GM18505 (cell line): ENCODE data around the gene PYGO2.
A peak's percentile ranks its signal among the peaks of the same experiment; 100 is the strongest.
"Not testable (repeated sequence)": the region's sequence is repeated elsewhere in the genome, so short reads cannot be mapped to it uniquely, and the experiment has no call there.

ENCODE experiments used
- ATAC-seq: cut with Tn5 transposase; IDR thresholded peaks from one replicate; pipeline ENCODE4 v1.9.1; 2021; ENCODE audit not compliant: unreplicated experiment
- POLR2A ChIP-seq: IDR thresholded peaks from 4 replicates; pipeline ENCODE4 v1.6.1; 2011; ENCODE audit warnings: borderline replicate concordance; ENCODE audit not compliant: insufficient read depth, insufficient read length; ENCODE audit errors: extremely low read depth

PYGO2 gene

GRCh38 chr1:155003227-155003765 lies 41.7 kb upstream of the PYGO2 start:
- ATAC-seq: no peak
- peak; percentile 37 for TF ChIP-seq POLR2A

GRCh38 chr1:155002464-155003226 lies 41.1 kb upstream of the PYGO2 start, which contains the start of gene ZBTB7B:
Gene ZBTB7B (plus strand): TSS chr1:155002802. CDS start chr1:155014661, 11,859 bp downstream.
- TF ChIP-seq POLR2A: no peak
- ATAC-seq: no peak

- no peak for TF ChIP-seq POLR2A
- peak; percentile 50 for ATAC-seq
These were observed 40.3 kb upstream of the PYGO2 start for GRCh38 chr1:155001675-155002463.

- no peak for TF ChIP-seq POLR2A
- no peak for ATAC-seq
These were observed 39.8 kb upstream of the PYGO2 start for GRCh38 chr1:155001425-155001674.

- peak; percentile 63 for TF ChIP-seq POLR2A
- peak; percentile 38 for ATAC-seq
These were observed 39.3 kb upstream of the PYGO2 start for GRCh38 chr1:155000726-155001424.

- no peak for TF ChIP-seq POLR2A
- ATAC-seq: no peak
These were observed 38.8 kb upstream of the PYGO2 start for GRCh38 chr1:155000411-155000725.

- peak; percentile 10 for TF ChIP-seq POLR2A
- ATAC-seq: no peak
These were observed 38.2 kb upstream of the PYGO2 start for GRCh38 chr1:154999571-155000410.

GRCh38 chr1:154998818-154999570 lies 37.4 kb upstream of the PYGO2 start:
- no peak for ATAC-seq
- peak; percentile 76 for TF ChIP-seq POLR2A

GRCh38 chr1:154998201-154998780 lies 36.7 kb upstream of the PYGO2 start:
- no peak for TF ChIP-seq POLR2A
- ATAC-seq: no peak

- no peak for ATAC-seq
- no peak for TF ChIP-seq POLR2A
These were observed 35.6 kb upstream of the PYGO2 start for GRCh38 chr1:154996966-154997701.

- not testable (repeated sequence) for ATAC-seq
These were observed 33.9 kb upstream of the PYGO2 start for GRCh38 chr1:154995301-154995983.
